Psoas muscle (tissue), 8 donors: ENCODE data around the gene FOXN3. TPM values are rescaled to one million over a fixed set of nuclear protein-coding genes. Genes with fewer than 3 reads are reported as not detected.

Experiments
- ATAC-seq, 4 donors: fragments of 200-7000 bp; cut with Tn5 transposase; one replicate each; pipeline ENCODE4 v1.9.1; 2020; ENCODE audit warnings: moderate library complexity in 3 of 4, mild to moderate bottlenecking in 2 of 4
- DNase-seq, 2 donors: peaks; one replicate each; pipeline ENCODE4 v3.0.0-alpha.2; 2020
- H3K27ac ChIP-seq: fragments of 200-600 bp; one replicate; pipeline ENCODE4 v1.8.0; 2022
- H3K27me3 ChIP-seq, 3 donors: fragments of 200-600 bp in 1 of 3; one replicate each; pipeline versions ENCODE4 v1.6.1 to v1.8.0; 2013 to 2022; ENCODE audit warnings: low read length in 2 of 3, mild to moderate bottlenecking in 2 of 3, moderate library complexity in 1 of 3; ENCODE audit not compliant: insufficient read depth in 3 of 3
- H3K36me3 ChIP-seq, 2 donors: fragments of 200-600 bp in 1 of 2; one replicate each; pipeline versions ENCODE4 v1.6.1 to v1.8.0; 2013 to 2022; ENCODE audit warnings: low read depth in 1 of 2, mild to moderate bottlenecking in 1 of 2, moderate library complexity in 1 of 2; ENCODE audit not compliant: insufficient read depth in 1 of 2
- H3K4me1 ChIP-seq: fragments of 200-600 bp; one replicate; pipeline ENCODE4 v1.8.0; 2022
- H3K4me3 ChIP-seq: fragments of 200-600 bp; one replicate; pipeline ENCODE4 v1.8.0; 2022; ENCODE audit warnings: mild to moderate bottlenecking
- H3K9me3 ChIP-seq: fragments of 200-600 bp; one replicate; pipeline ENCODE4 v1.8.0; 2022
- WGBS, 3 donors: extraction: QIAGEN DNeasy Blood & Tissue Kit; methylation state at CpG; one replicate each; pipeline versions ENCODE4 v1.1.6 to v1.1.7; 2013; 5-methylcytosine and 5-hydroxymethylcytosine counted together
- intact Hi-C, 2 donors: fragments of 100-400 bp; cut with DNase I; formaldehyde crosslinking; loops; one replicate each; pipeline versions ENCODE4 v1.11.0 to v1.14.2; 2022
- polyA plus RNA-seq, 3 donors: library from polyadenylated mRNA; stranded (reverse); fragments of 200-250 nt; gene quantifications; one replicate each; pipeline ENCODE4 v1.2.3, GENCODE V29; 2013
- total RNA-seq, 4 donors: library from RNA; stranded (reverse); fragmentation: NEBNext Ultra II Directional in 2 of 4; extraction: Animal tissue kit (Norgen Biotek cat#: 25700) in 2 of 4; gene quantifications; one replicate each; pipeline versions ENCODE4 v1.2.1 to v1.2.4, GENCODE V29; 2021 to 2023
- TF ChIP-seq, protein P1 (sequence below): fragments of 200-600 bp; IDR thresholded peaks from one replicate; pipeline ENCODE4 v1.8.0; 2022; ENCODE audit warnings: antibody characterized with exemption
- donor health status: healthy with polysubstance abuse.
- donor health status: DM: no; HTN: no; CAD: no; lungs with moderate emphysema.
- donor health status: Bipolar disorder and iron deficiency.
- donor health status: healthy.
- donor health status: DM: yes; HTN: yes; CAD: no.
- donor health status: DM: no; HTN: no; CAD: no.
- donor health status: DM: no; HTN: no; CAD: no.
- donor health status: DM: yes; HTN: yes; CAD: no.

The FOXN3 gene
- total and polyA plus RNA-seq, 7 donors, result 10.1 to 123 (median 73.6) TPM

DNA sequence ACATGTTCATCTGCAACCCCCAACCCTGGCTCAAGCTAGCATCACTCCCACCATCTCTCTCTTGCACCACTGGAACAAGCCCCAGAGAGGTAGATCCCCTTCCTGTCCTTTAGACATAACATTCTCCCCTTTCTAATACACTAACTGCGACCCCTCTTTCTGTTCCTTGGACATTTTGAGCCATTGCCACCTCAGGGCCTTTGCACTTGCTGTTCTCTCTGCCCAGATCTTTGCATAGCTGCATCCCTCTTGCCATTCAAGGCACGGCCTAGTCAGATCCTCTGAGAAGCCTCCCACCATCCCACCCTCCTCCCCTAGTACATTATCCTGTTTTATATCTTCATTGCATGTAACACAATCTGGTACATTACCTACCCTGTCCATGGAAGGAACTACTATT lies 16.5 kb downstream of the FOXN3 start:
- Histone ChIP-seq H3K36me3 (no peaks in the 10 kb centered on the region), H3K4me3 (no peak overlapping the region), H3K27me3 (no peaks in the 10 kb centered on the region), H3K27ac (no peak overlapping the region), H3K9me3 (no peaks in the 10 kb centered on the region), H3K4me1 (peaks cover 29% of the 10 kb centered on the region)
- 97 to 100% (median 100%) methylated on average over 2 of the region's 2 CpGs for WGBS, 3 donors
- DNase-seq (no peak), ATAC-seq (no peak)
- TF ChIP-seq, protein P1, sequence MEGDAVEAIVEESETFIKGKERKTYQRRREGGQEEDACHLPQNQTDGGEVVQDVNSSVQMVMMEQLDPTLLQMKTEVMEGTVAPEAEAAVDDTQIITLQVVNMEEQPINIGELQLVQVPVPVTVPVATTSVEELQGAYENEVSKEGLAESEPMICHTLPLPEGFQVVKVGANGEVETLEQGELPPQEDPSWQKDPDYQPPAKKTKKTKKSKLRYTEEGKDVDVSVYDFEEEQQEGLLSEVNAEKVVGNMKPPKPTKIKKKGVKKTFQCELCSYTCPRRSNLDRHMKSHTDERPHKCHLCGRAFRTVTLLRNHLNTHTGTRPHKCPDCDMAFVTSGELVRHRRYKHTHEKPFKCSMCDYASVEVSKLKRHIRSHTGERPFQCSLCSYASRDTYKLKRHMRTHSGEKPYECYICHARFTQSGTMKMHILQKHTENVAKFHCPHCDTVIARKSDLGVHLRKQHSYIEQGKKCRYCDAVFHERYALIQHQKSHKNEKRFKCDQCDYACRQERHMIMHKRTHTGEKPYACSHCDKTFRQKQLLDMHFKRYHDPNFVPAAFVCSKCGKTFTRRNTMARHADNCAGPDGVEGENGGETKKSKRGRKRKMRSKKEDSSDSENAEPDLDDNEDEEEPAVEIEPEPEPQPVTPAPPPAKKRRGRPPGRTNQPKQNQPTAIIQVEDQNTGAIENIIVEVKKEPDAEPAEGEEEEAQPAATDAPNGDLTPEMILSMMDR, result no peak
- intact Hi-C loops, result no loop called here

DNA sequence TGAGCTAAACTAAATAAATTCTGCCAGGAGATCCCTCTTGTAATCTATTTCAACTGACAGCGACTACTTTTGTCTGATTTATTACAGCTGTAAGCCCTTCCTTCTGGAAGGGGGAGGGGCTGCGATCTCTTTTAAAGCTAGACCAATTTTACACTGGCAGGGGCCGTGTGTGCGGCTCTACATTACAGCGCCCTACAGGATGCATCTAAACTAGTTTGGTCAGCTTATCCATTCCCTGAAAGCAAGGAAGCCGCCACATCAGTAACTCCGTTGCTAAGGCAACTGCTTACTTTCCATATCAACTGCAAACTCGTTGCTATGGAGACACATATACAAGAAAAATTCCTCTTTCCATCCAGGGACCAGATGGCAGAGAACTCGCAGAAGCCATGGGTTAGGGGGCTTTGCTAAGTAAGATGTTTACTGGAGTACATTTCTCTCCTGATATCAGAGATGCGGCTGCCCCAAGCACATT lies 17.4 kb downstream of the FOXN3 start:
- DNase-seq (no peak), ATAC-seq (peak in 2 of 4 donors; percentile 25 to 53)
- intact Hi-C loops, result no loop called here
- Histone ChIP-seq H3K4me1 (peaks cover 38% of the 10 kb centered on the region), H3K27ac (no peak overlapping the region), H3K9me3 (no peaks in the 10 kb centered on the region), H3K36me3 (no peaks in the 10 kb centered on the region), H3K4me3 (no peak overlapping the region), H3K27me3 (no peaks in the 10 kb centered on the region)
- TF ChIP-seq, protein P1, result no peak
- WGBS, 3 donors, result 15 to 22% (median 22%) methylated on average over 10 of the region's 10 CpGs

- peaks cover 38% of the 10 kb centered on the region for H3K4me1 ChIP-seq
- no peaks in the 10 kb centered on the region for H3K27me3 ChIP-seq
- ATAC-seq, result peak in 2 of 4 donors; percentile 30 to 37
- H3K9me3 ChIP-seq, result no peaks in the 10 kb centered on the region
- no peaks in the 10 kb centered on the region for H3K36me3 ChIP-seq
- intact Hi-C loops, result no loop called here
- no peak overlapping the region for H3K27ac ChIP-seq
- DNase-seq, result no peak
- 50 to 68% (median 56%) methylated on average over 7 of the region's 7 CpGs for WGBS, 3 donors
- TF ChIP-seq, protein P1, result no peak
- H3K4me3 ChIP-seq, result no peak overlapping the region
Measured at GRCh38 chr14:89399157-89399556, 17.9 kb downstream of the FOXN3 start.

DNA sequence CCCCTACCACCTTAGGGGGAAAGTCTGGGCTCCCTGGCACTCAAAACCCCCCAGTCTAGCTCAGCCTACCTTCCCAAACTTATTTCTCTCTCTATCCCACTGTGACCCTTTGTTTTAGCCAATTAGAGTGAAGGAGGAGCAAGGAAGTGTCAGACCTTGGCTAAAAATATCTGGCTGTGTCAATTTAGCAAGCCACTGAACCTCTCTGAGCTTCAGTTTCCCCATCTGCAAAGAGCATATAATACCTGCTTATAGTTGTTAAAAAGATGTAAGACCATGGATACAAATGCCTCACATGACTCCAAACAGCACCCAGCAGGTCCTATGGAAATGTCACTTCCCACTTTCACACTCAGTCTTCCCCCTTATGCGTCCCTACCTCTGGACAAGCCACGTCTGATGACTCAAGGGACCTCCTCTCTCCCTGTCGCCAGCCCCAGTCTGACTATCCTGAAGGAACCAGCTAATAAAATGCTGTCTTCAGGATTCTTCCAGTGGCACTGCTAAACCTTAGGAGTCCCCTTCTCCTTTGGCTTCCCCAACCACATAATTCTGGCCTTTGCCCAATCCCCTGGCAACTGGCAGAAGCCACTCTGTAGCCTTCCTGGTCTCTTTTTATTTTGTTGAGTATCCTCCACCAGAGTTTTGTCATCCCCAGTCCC lies 19.3 kb downstream of the FOXN3 start:
- no peak overlapping the region for H3K27ac ChIP-seq
- no peak for DNase-seq
- intact Hi-C loops, result no loop called here
- H3K27me3 ChIP-seq, result no peaks in the 10 kb centered on the region
- H3K36me3 ChIP-seq, result no peaks in the 10 kb centered on the region
- 78 to 95% (median 84%) methylated on average over 3 of the region's 3 CpGs for WGBS, 3 donors
- TF ChIP-seq, protein P1, result no peak
- peak in 1 of 4 donors; percentile 23 for ATAC-seq
- no peaks in the 10 kb centered on the region for H3K9me3 ChIP-seq
- no peak overlapping the region for H3K4me3 ChIP-seq
- peaks cover 45% of the 10 kb centered on the region for H3K4me1 ChIP-seq

DNA sequence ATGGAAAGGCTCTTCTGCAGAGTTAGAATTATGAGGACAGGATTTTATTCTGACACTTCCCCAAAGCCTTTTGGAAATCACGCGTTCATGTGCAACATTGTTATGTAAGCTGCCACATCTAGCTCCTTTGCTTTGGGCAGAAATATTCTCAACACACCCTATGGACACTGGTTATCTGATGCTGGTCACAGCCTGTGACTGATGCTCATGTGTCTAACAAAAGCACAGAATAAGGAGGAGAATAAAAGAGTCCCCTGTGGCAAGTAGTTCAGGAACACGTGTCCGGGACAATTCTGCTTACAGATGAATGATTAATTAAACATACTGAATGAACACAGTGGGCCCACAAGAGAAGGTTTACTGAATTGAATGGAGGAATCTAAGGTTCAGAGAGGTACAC lies 22.1 kb downstream of the FOXN3 start:
- Histone ChIP-seq H3K27me3 (no peaks in the 10 kb centered on the region), H3K27ac (no peak overlapping the region), H3K4me3 (no peak overlapping the region), H3K36me3 (no peaks in the 10 kb centered on the region), H3K9me3 (no peaks in the 10 kb centered on the region), H3K4me1 (peaks cover 59% of the 10 kb centered on the region)
- TF ChIP-seq, protein P1, result no peak
- DNase-seq, result no peak
- intact Hi-C loops, result no loop called here
- ATAC-seq, result no peak
- 52 to 68% (median 53%) methylated on average over 4 of the region's 4 CpGs for WGBS, 3 donors
